RWPE1 (cell line): ENCODE results near the gene SERINC5.
"Not testable (repeated sequence)": the region's sequence is repeated elsewhere in the genome, so short reads cannot be mapped to it uniquely, and the experiment has no call there.

Experiments used
- CTCF ChIA-PET: fragments of 350-600 bp; sonication (Branson Sonifier 250); formaldehyde crosslinking; extraction: SDS; loops from one replicate; lab custom pipeline; 2021; lab: Yijun Ruan, JAX
- POLR2A ChIA-PET: fragments of 400-600 bp; formaldehyde crosslinking; extraction: SDS; loops from one replicate; lab custom pipeline; 2020; ENCODE audit warnings: antibody characterized with exemption; ENCODE audit not compliant: low non-redundant PET; lab: Yijun Ruan, JAX
- DNase-seq: peaks from one replicate; pipeline ENCODE4 v3.0.0; 2012; ENCODE audit warnings: low spot score
- H3K27ac ChIP-seq: fragments of 450-650 bp; 2 replicates; pipeline ENCODE4 v1.5.1; 2017
- CTCF ChIP-seq: fragments of 450-650 bp; conservative IDR thresholded peaks from 2 replicates; pipeline ENCODE4 v1.5.1; 2017; ENCODE audit warnings: low read depth, mild to moderate bottlenecking

Gene SERINC5

GRCh38 chr5:80116000-80116399 is 139.8 kb downstream of the SERINC5 start:
- TF ChIP-seq CTCF = no peak
- no peak overlapping the region for H3K27ac ChIP-seq
- CTCF ChIA-PET = interaction anchor here (0.6 kb wide), 2 partner anchors 38 to 477 kb away, joined by 3 read pairs; no protein-coding TSS in a partner anchor
- POLR2A ChIA-PET = no interaction called here
- no peak for DNase-seq

- TF ChIP-seq CTCF = no peak
- CTCF ChIA-PET = interaction anchor here (0.6 kb wide), 1 partner anchor 50 kb away, joined by 3 read pairs; no protein-coding TSS in a partner anchor
- POLR2A ChIA-PET = no interaction called here
- no peak overlapping the region for H3K27ac ChIP-seq
- DNase-seq = no peak
Observed at GRCh38 chr5:80114860-80115259, 141.0 kb downstream of the SERINC5 start.

GRCh38 chr5:80111376-80111990 is 144.4 kb downstream of the SERINC5 start:
- CTCF ChIA-PET = interaction anchor here (0.7 kb wide), 2 partner anchors 145 to 1903 kb away, joined by 3 read pairs; no protein-coding TSS in a partner anchor
- POLR2A ChIA-PET, DNase-seq: not testable (repeated sequence)

GRCh38 chr5:80109646-80110478 is 146.0 kb downstream of the SERINC5 start:
- no peak for TF ChIP-seq CTCF
- ChIA-PET CTCF (interaction anchor here (0.8 to 1.3 kb wide), 3 partner anchors 26 to 1113 kb away, joined by 3 to 6 read pairs (median 5); no protein-coding TSS in a partner anchor), POLR2A (no interaction called here)
- no peak for DNase-seq
- no peak overlapping the region for H3K27ac ChIP-seq

More at GRCh38 chr5:80111376-80111990, 144.4 kb downstream of the SERINC5 start:
- H3K27ac ChIP-seq = not testable (repeated sequence)

GRCh38 chr5:80106916-80107315 is 148.9 kb downstream of the SERINC5 start:
- POLR2A ChIA-PET = no interaction called here
- H3K27ac ChIP-seq = no peak overlapping the region
- DNase-seq = no peak
- CTCF ChIA-PET = no interaction called here
- TF ChIP-seq CTCF = no peak

- ChIA-PET POLR2A (no interaction called here), CTCF (interaction anchor here (0.6 kb wide), 2 partner anchors 155 to 248 kb away, joined by 3 to 4 read pairs; no protein-coding TSS in a partner anchor)
- H3K27ac ChIP-seq = no peak overlapping the region
- no peak for TF ChIP-seq CTCF
- DNase-seq = no peak
Observed at GRCh38 chr5:80105698-80106439, 150.0 kb downstream of the SERINC5 start.
